ENCODE results near the gene PODNL1. TPM values are rescaled to one million over a fixed set of nuclear protein-coding genes. Genes with fewer than 3 reads are reported as not detected.

PODNL1 gene
- total and polyA plus RNA-seq, 2 of the 8 experiments (the other 6 are each of a cell fraction or from before 2014, with no cell fraction given), result 1.0 to 1.5 TPM

DNA sequence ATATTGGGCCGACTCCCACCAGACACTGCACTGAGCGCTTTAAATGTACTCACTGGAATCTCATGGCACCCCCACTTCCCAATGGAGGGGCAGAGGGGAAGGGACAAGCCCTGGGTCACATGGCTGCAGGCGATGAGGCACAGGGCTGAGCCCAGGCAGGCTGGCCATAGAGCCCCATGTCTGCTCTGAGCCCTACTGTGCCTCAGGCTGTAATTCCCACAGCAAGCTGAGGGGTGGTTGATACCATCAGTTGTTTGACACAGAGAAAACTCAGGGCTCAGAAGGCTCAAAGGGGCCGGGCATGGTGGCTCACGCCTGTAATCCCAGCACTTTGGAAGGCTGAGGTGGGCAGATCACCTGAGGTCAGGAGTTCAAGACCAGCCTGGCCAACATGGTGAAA is 42.8 kb upstream of the PODNL1 start:
- H3K4me3 ChIP-seq (ENCODE audit: extremely low read depth in 1 of 4, insufficient read depth in 2 of 4, low read depth in 3 of 4, low read length in 4 of 4), result no peak overlapping the region
- no peaks in the 10 kb centered on the region for H3K9me3 ChIP-seq (ENCODE audit: insufficient read depth in 2 of 2, low read depth in 1 of 2, low read length in 1 of 2)
- H2AFZ ChIP-seq (ENCODE audit: low read length), result no peak overlapping the region
- H3K4ac ChIP-seq (replicated peaks; ENCODE audit: insufficient read length, low read depth, low read length), result no peak overlapping the region
- no peaks in the 10 kb centered on the region for H3K79me1 ChIP-seq (ENCODE audit: low read depth, low read length)
- no peak overlapping the region for H4K5ac ChIP-seq (ENCODE audit: insufficient read length, low read depth, low read length)
- H3K14ac ChIP-seq (ENCODE audit: insufficient read length), result no peak overlapping the region
- H3K79me2 ChIP-seq (ENCODE audit: control insufficient read depth in 1 of 2, insufficient read depth in 2 of 2, low read length in 2 of 2), result no peaks in the 10 kb centered on the region
- H2BK15ac ChIP-seq (ENCODE audit: low read length), result no peak overlapping the region
- H3K56ac ChIP-seq (replicated peaks; ENCODE audit: insufficient read length, low read depth, low read length), result no peak overlapping the region
- no peak overlapping the region for H3K9ac ChIP-seq (replicated peaks in 1 of 4; ENCODE audit: extremely low read depth in 1 of 4, low read depth in 3 of 4, low read length in 3 of 4)
- no peaks in the 10 kb centered on the region; the same call in 1 of the 2 replicates for H3K23me2 ChIP-seq (ENCODE audit: low read depth, low read length)
- H2BK120ac ChIP-seq (replicated peaks; ENCODE audit: low read depth, low read length), result no peak overlapping the region
- H2AK5ac ChIP-seq (ENCODE audit: low read depth, low read length), result no peak overlapping the region; the same call in 1 of the 2 replicates
- CTCF ChIA-PET (ENCODE audit: partially characterized antibody), result interaction anchor here (0.9 to 2.4 kb wide), 8 partner anchors 9 to 98 kb away, joined by 3 to 7 read pairs (median 4); partner anchors contain the start of gene IL27RA
- POLR2A ChIA-PET (ENCODE audit: partially characterized antibody), result interaction anchor here (0.9 to 2.4 kb wide), 4 partner anchors 8 to 28 kb away, joined by 3 to 9 read pairs (median 4); partner anchors contain the start of gene RFX1
- 0 out of 2 replicates have a peak overlapping the region, but pooled peaks have one; percentile 51 for H4K8ac ChIP-seq (ENCODE audit: extremely low read depth, insufficient read depth, low read length)
- no peaks in the 10 kb centered on the region for H4K20me1 ChIP-seq (replicated peaks in 1 of 2; ENCODE audit: control insufficient read depth in 1 of 2, insufficient read depth in 2 of 2, low read length in 2 of 2)
- peak overlapping the region; percentile 68; the same call in 1 of the 2 replicates for H2BK12ac ChIP-seq (ENCODE audit: low read depth, low read length)
- WGBS, 2 experiments (ENCODE audit: extremely low coverage in 1 of 2, insufficient coverage in 1 of 2, insufficient read length in 1 of 2, insufficient replicate concordance in 2 of 2, low coverage in 1 of 2, low lambda C conversion rate in 2 of 2, missing lambda C conversion rate in 1 of 2), result 84% methylated on average over 5 of the region's 5 CpGs; no CpG with 5 or more reads in 1 of the 2 experiments
- no peak overlapping the region for H4K91ac ChIP-seq (replicated peaks; ENCODE audit: insufficient read length, low read length)
- H3K27ac ChIP-seq (ENCODE audit: low read depth, low read length), result no peak overlapping the region
- H3K23ac ChIP-seq (ENCODE audit: insufficient read length), result no peak overlapping the region
- H3K4me1 ChIP-seq (replicated peaks in 1 of 4; ENCODE audit: control insufficient read depth in 3 of 4, insufficient read depth in 4 of 4, low read length in 3 of 4), result peaks cover 0 to 31% (median 25%) of the 10 kb centered on the region in 4 experiments; a peak in 6 of 7 replicates
- no peak overlapping the region for H2BK20ac ChIP-seq (ENCODE audit: low read length)
- H3K4me2 ChIP-seq (ENCODE audit: insufficient read depth in 1 of 2, low read depth in 2 of 2, low read length in 2 of 2), result no peak overlapping the region
- H3K18ac ChIP-seq (ENCODE audit: extremely low read depth, low read length), result no peak overlapping the region
- FAIRE-seq (no peak), DNase-seq (ENCODE audit: low read depth in 1 of 2, low spot score in 2 of 2) (no peak)
- H2BK5ac ChIP-seq (ENCODE audit: low read depth, low read length), result no peak overlapping the region
- peaks cover 0 to 7% (median 0%) of the 10 kb centered on the region in 4 experiments; a peak in 1 of 8 replicates for H3K36me3 ChIP-seq (ENCODE audit: control insufficient read depth in 2 of 4, insufficient read depth in 4 of 4, low read length in 3 of 4)
- no peaks in the 10 kb centered on the region for H3K27me3 ChIP-seq (replicated peaks in 1 of 4; ENCODE audit: control insufficient read depth in 3 of 4, extremely low read depth in 1 of 4, insufficient read depth in 3 of 4, low read length in 3 of 4)
- TF ChIP-seq BRCA1 (IDR thresholded peaks at IDR 0.05; ENCODE audit: low read depth, low read length) (no peak), PHF8 (conservative IDR thresholded peaks at IDR 0.05; ENCODE audit: low read depth, low read length) (no peak), CREB1 (IDR thresholded peaks at IDR 0.05) (no peak), CTBP2 (IDR thresholded peaks at IDR 0.05; ENCODE audit: borderline replicate concordance, insufficient read depth, insufficient read length, low read length) (no peak), NANOG (IDR thresholded peaks at IDR 0.05; ENCODE audit: insufficient read depth, low read depth, low read length, poor library complexity, severe bottlenecking) (no peak), JUND (IDR thresholded peaks at IDR 0.05; ENCODE audit: low read length) (no peak), ATF2 (IDR thresholded peaks at IDR 0.05; ENCODE audit: low read length) (no peak), ASH2L (IDR thresholded peaks at IDR 0.05; ENCODE audit: low read length) (no peak), CEBPB (IDR thresholded peaks at IDR 0.05; ENCODE audit: low read depth, low read length) (no peak)

Measured in H1 (cell line).